ENCODE measurements around the gene LRR1.
A peak's percentile ranks its signal among the peaks of the same experiment; 100 is the strongest.
"Not testable (repeated sequence)": the region's sequence is repeated elsewhere in the genome, so short reads cannot be mapped to it uniquely, and the experiment has no call there.

Gene LRR1

GRCh38 chr14:49612251-49612650, 13.5 kb downstream of the LRR1 start:
- TF ChIP-seq CTCF (IDR thresholded peaks at IDR 0.05; ENCODE audit: low read length, missing control alignments), result no peak
- DNase-seq (ENCODE audit: low read depth), result no peak
- no peak overlapping the region for H3K4me3 ChIP-seq (replicated peaks; ENCODE audit: low read depth, low read length)

GRCh38 chr14:49612671-49613070, 13.9 kb downstream of the LRR1 start:
- DNase-seq (ENCODE audit: low read depth), result no peak
- H3K4me3 ChIP-seq (replicated peaks; ENCODE audit: low read depth, low read length), result no peak overlapping the region
- no peak for TF ChIP-seq CTCF (IDR thresholded peaks at IDR 0.05; ENCODE audit: low read length, missing control alignments)

GRCh38 chr14:49614196-49614595, 15.5 kb downstream of the LRR1 start:
- no peak for TF ChIP-seq CTCF (IDR thresholded peaks at IDR 0.05; ENCODE audit: low read length, missing control alignments)
- no peak for DNase-seq (ENCODE audit: low read depth)
- no peak overlapping the region for H3K4me3 ChIP-seq (replicated peaks; ENCODE audit: low read depth, low read length)

- peak; percentile 43 for DNase-seq (ENCODE audit: low read depth)
- no peak overlapping the region for H3K4me3 ChIP-seq (replicated peaks; ENCODE audit: low read depth, low read length)
- TF ChIP-seq CTCF (IDR thresholded peaks at IDR 0.05; ENCODE audit: low read length, missing control alignments), result no peak
Observed at GRCh38 chr14:49615776-49616175, 17.0 kb downstream of the LRR1 start.

- TF ChIP-seq CTCF (IDR thresholded peaks at IDR 0.05; ENCODE audit: low read length, missing control alignments), result no peak
- no peak for DNase-seq (ENCODE audit: low read depth)
Observed at GRCh38 chr14:49617852-49618519, 19.2 kb downstream of the LRR1 start.

GRCh38 chr14:49619273-49619672, 20.5 kb downstream of the LRR1 start:
- DNase-seq (ENCODE audit: low read depth), result not testable (repeated sequence)
- peak overlapping the region; percentile 93 for H3K4me3 ChIP-seq (replicated peaks; ENCODE audit: low read depth, low read length)

More at GRCh38 chr14:49617852-49618519, 19.2 kb downstream of the LRR1 start:
- H3K4me3 ChIP-seq (replicated peaks; ENCODE audit: low read depth, low read length), result no peak overlapping the region

GRCh38 chr14:49619730-49620129, 21.0 kb downstream of the LRR1 start:
- no peak for DNase-seq (ENCODE audit: low read depth)
- TF ChIP-seq CTCF (IDR thresholded peaks at IDR 0.05; ENCODE audit: low read length, missing control alignments), result no peak

More at GRCh38 chr14:49619730-49620129, 21.0 kb downstream of the LRR1 start:
- H3K4me3 ChIP-seq (replicated peaks; ENCODE audit: low read depth, low read length), result peak overlapping the region; percentile 93

All from fibroblast of pulmonary artery (primary cell).